NCI-H1417 treated with DMSO at 0.1 percent for 48 hours (cell line): Measurements from ENCODE around the gene FGF6.
"Not testable (repeated sequence)": the region's sequence is repeated elsewhere in the genome, so short reads cannot be mapped to it uniquely, and the experiment has no call there.

ENCODE experiments used
- DNase-seq: peaks from one replicate; lab custom pipeline; 2025; lab: John Stamatoyannopoulos, UW

FGF6 gene

GRCh38 chr12:4445156-4446101 is at the start of gene FGF6:
Gene FGF6, minus strand, starts transcription at chr12:4445815. Its CDS starts 245 bp downstream, at chr12:4445570.
- DNase-seq = no peak

GRCh38 chr12:4490973-4491372 is 45.4 kb upstream of the FGF6 start:
- no peak for DNase-seq

GRCh38 chr12:4489556-4489955 is 43.9 kb upstream of the FGF6 start:
- DNase-seq = no peak

GRCh38 chr12:4486980-4487379 is 41.4 kb upstream of the FGF6 start:
- no peak for DNase-seq

- no peak for DNase-seq
These were observed 40.6 kb upstream of the FGF6 start for GRCh38 chr12:4486049-4486699.

- no peak for DNase-seq
These were observed 38.5 kb upstream of the FGF6 start for GRCh38 chr12:4483885-4484823.

GRCh38 chr12:4482936-4483335 is 37.3 kb upstream of the FGF6 start:
- DNase-seq = no peak

- DNase-seq = no peak
These were observed 33.3 kb upstream of the FGF6 start for GRCh38 chr12:4478933-4479332.

GRCh38 chr12:4477129-4477528 is 31.5 kb upstream of the FGF6 start:
- no peak for DNase-seq

- DNase-seq = no peak
These were observed 26.4 kb upstream of the FGF6 start for GRCh38 chr12:4472046-4472445.

GRCh38 chr12:4471256-4471655 is 25.6 kb upstream of the FGF6 start:
- no peak for DNase-seq

- DNase-seq = no peak
These were observed 23.4 kb upstream of the FGF6 start for GRCh38 chr12:4468994-4469393.

GRCh38 chr12:4460761-4461160 is 15.1 kb upstream of the FGF6 start:
- DNase-seq = no peak

GRCh38 chr12:4455849-4456248 is 10.2 kb upstream of the FGF6 start:
- not testable (repeated sequence) for DNase-seq

GRCh38 chr12:4454315-4454860 is 8.8 kb upstream of the FGF6 start:
- no peak for DNase-seq

GRCh38 chr12:4451694-4452093 is 6.1 kb upstream of the FGF6 start:
- DNase-seq = no peak

- DNase-seq = no peak
These were observed 5.0 kb upstream of the FGF6 start for GRCh38 chr12:4450551-4451112.

GRCh38 chr12:4449851-4450221 is 4.2 kb upstream of the FGF6 start:
- no peak for DNase-seq

GRCh38 chr12:4448943-4449850 is 3.6 kb upstream of the FGF6 start:
- DNase-seq = no peak

GRCh38 chr12:4448371-4448940 is 2.8 kb upstream of the FGF6 start:
- no peak for DNase-seq
